ENCODE results near the gene ATOH1. TPM values are rescaled to one million over a fixed set of nuclear protein-coding genes. Genes with fewer than 3 reads are reported as not detected.

The ATOH1 gene
- total RNA-seq, 1 donor from 2014 or later = not detected

DNA sequence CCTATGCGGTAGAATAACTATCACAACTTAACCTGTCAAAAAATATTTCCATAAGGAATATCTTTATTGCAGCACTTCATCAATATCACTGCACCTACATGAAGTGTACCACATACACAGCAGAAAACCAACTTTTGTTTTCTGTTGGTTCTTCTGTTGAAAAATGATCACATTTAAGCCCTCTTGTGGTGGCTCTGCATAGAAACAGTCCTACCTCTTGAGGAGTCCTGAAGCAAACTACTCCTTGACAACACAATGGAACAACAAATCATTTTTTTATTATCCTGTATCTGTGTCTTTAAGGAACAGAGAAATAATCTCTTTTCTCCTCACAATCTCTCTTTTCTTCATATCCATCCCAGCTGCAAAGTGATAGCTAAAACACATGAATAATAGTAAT is 39.8 kb upstream of the ATOH1 start:
- Mint-ChIP-seq H3K4me1 (no peaks in the 10 kb centered on the region), H3K4me3 (no peak overlapping the region), H3K9me3 (no peaks in the 10 kb centered on the region), H3K36me3 (ENCODE audit: low read depth) (no peaks in the 10 kb centered on the region), H3K27ac (ENCODE audit: unreplicated experiment) (no peak overlapping the region), H3K27me3 (ENCODE audit: low read depth) (peaks cover 8% of the 10 kb centered on the region)
- TF ChIP-seq, protein P1, sequence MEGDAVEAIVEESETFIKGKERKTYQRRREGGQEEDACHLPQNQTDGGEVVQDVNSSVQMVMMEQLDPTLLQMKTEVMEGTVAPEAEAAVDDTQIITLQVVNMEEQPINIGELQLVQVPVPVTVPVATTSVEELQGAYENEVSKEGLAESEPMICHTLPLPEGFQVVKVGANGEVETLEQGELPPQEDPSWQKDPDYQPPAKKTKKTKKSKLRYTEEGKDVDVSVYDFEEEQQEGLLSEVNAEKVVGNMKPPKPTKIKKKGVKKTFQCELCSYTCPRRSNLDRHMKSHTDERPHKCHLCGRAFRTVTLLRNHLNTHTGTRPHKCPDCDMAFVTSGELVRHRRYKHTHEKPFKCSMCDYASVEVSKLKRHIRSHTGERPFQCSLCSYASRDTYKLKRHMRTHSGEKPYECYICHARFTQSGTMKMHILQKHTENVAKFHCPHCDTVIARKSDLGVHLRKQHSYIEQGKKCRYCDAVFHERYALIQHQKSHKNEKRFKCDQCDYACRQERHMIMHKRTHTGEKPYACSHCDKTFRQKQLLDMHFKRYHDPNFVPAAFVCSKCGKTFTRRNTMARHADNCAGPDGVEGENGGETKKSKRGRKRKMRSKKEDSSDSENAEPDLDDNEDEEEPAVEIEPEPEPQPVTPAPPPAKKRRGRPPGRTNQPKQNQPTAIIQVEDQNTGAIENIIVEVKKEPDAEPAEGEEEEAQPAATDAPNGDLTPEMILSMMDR (conservative IDR thresholded peaks at IDR 0.05) = peak; percentile 68
- DNase-seq (ENCODE audit: low read depth, low spot score) = no peak

DNA sequence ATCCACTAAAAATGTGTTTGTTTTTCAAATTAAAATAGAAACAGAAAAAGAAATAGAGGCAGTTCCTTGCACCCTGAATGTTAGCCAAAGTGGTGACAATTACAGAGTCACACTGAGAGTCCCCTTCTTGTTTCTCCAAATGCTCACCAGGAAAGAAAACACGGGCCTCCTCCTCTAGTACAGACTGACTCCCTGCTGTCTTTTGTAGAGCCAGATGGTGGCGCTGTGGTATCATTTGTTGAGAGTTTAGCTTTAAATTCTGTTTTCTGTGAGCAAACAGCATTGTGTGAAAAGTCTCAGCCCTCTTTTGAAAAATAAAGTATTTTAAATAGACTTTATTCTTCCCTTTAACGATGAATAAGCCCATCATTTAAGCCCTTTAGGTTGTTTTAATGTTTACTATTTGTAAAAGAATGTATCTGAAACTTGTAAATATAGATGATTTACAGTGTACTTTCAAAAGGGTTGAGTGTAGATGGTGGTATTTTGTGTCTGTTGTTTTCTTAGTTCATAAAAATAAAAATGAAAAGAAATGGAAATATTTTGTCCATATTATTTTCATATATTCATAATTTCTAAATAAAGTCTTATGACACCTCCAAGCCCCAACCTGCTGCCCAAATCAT is 36.9 kb upstream of the ATOH1 start:
- Mint-ChIP-seq H3K27me3 (ENCODE audit: low read depth) (peaks cover 16% of the 10 kb centered on the region), H3K4me3 (no peak overlapping the region), H3K4me1 (peaks cover 4% of the 10 kb centered on the region), H3K36me3 (ENCODE audit: low read depth) (no peaks in the 10 kb centered on the region), H3K9me3 (no peaks in the 10 kb centered on the region), H3K27ac (ENCODE audit: unreplicated experiment) (no peak overlapping the region)
- TF ChIP-seq, protein P1 (conservative IDR thresholded peaks at IDR 0.05) = peak; percentile 94
- DNase-seq (ENCODE audit: low read depth, low spot score) = peak; percentile 52

DNA sequence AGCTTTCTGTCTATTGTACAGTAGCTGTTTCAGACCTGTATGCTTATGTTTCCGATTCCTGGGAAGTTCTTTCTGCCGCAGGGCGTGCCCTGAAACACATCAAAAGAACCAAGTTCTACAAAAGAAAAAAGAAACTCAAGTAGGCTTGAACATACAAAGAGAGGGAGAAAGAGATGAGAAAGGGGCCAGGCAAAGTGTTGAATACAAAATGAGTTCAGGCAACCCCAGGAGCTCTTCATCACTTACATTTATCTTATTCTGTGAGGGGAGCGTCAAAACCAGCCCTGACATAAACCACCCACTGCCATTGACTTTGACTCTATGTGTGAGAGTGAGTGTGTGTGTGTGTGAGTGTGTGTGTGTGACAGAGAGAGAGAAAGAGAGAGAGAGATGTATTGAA is 26.5 kb upstream of the ATOH1 start:
- peaks cover 11% of the 10 kb centered on the region for H3K27me3 Mint-ChIP-seq (ENCODE audit: low read depth)
- H3K27ac Mint-ChIP-seq (ENCODE audit: unreplicated experiment) = no peak overlapping the region
- H3K4me3 Mint-ChIP-seq = no peak overlapping the region
- peaks cover 2% of the 10 kb centered on the region for H3K9me3 Mint-ChIP-seq
- DNase-seq (ENCODE audit: low read depth, low spot score) = no peak
- H3K4me1 Mint-ChIP-seq = peaks cover 7% of the 10 kb centered on the region
- no peaks in the 10 kb centered on the region for H3K36me3 Mint-ChIP-seq (ENCODE audit: low read depth)
- TF ChIP-seq, protein P1 (conservative IDR thresholded peaks at IDR 0.05) = no peak

DNA sequence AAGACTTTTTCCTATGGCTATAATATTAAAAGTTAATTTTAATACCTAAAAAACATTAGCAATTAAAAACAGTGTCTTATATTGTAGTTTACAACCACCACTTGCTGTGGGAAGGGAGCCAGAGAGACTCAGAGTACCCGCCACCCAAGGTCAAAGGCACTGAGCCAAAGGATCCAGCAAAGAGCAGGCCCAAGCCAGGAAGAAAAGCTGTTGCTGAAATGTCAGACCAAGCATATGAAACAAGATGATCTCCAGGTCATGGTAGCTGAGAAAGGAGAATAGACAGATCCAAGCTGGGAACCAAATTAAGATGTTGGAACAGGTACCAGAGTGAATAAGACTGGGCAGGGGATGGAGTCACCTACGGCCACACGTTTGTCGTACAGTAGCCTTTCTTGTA is 18.8 kb upstream of the ATOH1 start:
- peaks cover 24% of the 10 kb centered on the region for H3K27me3 Mint-ChIP-seq (ENCODE audit: low read depth)
- H3K9me3 Mint-ChIP-seq = no peaks in the 10 kb centered on the region
- no peaks in the 10 kb centered on the region for H3K4me1 Mint-ChIP-seq
- TF ChIP-seq, protein P1 (conservative IDR thresholded peaks at IDR 0.05) = no peak
- no peak for DNase-seq (ENCODE audit: low read depth, low spot score)
- H3K36me3 Mint-ChIP-seq (ENCODE audit: low read depth) = no peaks in the 10 kb centered on the region
- H3K27ac Mint-ChIP-seq (ENCODE audit: unreplicated experiment) = no peak overlapping the region
- no peak overlapping the region for H3K4me3 Mint-ChIP-seq

DNA sequence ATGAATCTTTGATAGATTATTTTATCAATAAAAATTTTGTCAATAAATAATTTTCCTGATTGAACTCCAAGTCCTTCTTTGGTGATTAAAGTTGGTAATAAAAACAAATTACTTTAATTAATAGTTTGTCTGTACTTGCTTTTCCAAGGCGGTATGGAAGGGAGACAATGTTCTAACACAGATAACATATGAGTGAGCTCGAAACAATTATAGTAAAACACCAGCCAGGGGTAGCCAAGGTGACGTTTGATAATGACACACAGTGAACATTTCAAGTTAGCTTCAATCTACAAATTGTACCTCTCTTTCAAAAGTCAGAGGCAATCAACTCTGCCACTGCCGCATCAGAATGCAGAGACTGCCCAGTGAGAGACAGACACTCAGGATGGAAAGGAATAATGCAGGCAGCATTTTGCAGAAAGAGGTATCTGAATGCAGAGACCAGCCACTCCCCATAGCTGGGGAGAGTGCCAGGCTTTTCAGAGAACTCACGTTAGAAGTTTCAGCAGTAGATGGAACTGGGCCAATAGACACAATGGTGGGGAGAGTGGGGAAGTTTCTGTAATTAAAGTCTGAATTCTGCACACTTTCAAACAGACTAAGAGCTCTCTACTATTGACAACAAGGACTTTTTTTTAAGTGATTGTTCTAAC is 18.1 kb upstream of the ATOH1 start:
- no peaks in the 10 kb centered on the region for H3K36me3 Mint-ChIP-seq (ENCODE audit: low read depth)
- no peak for DNase-seq (ENCODE audit: low read depth, low spot score)
- TF ChIP-seq, protein P1 (conservative IDR thresholded peaks at IDR 0.05) = no peak
- H3K4me1 Mint-ChIP-seq = no peaks in the 10 kb centered on the region
- H3K9me3 Mint-ChIP-seq = no peaks in the 10 kb centered on the region
- peaks cover 24% of the 10 kb centered on the region for H3K27me3 Mint-ChIP-seq (ENCODE audit: low read depth)
- no peak overlapping the region for H3K27ac Mint-ChIP-seq (ENCODE audit: unreplicated experiment)
- no peak overlapping the region for H3K4me3 Mint-ChIP-seq

Data from neural crest cell (in vitro differentiated cells).